Fibroblast of the aortic adventitia (primary cell): ENCODE measurements around the gene SRPX2. TPM values are rescaled to one million over a fixed set of nuclear protein-coding genes. Genes with fewer than 3 reads are reported as not detected.
"Not testable (repeated sequence)": the region's sequence is repeated elsewhere in the genome, so short reads cannot be mapped to it uniquely, and the experiment has no call there.

ENCODE experiments used
- DNase-seq: peaks from one replicate; pipeline ENCODE4 v3.0.0-alpha.2; 2010; ENCODE audit warnings: low read depth
- H3K4me3 ChIP-seq: 2 replicates; pipeline ENCODE4 v1.5.1; 2011; ENCODE audit warnings: low read depth, mild to moderate bottlenecking, control low read depth, low read length, moderate library complexity
- CTCF ChIP-seq: IDR thresholded peaks from 2 replicates; pipeline ENCODE4 v1.5.1; 2011; ENCODE audit warnings: mild to moderate bottlenecking, low read length, control low read depth, inconsistent platforms; ENCODE audit not compliant: insufficient read depth
- total RNA-seq: library from RNA; depleted of rRNA; stranded (reverse); fragments of >200 nt; gene quantifications from 2 replicates; pipeline ENCODE4 v1.2.3, GENCODE V29; 2012; ENCODE audit warnings: low replicate concordance

Gene SRPX2
- total RNA-seq, 1 donor = 26.8 TPM

GRCh38 chrX:100704581-100705203 lies 60.7 kb downstream of the SRPX2 start:
- no peak for DNase-seq
- no peak for TF ChIP-seq CTCF

GRCh38 chrX:100710816-100711215 lies 66.8 kb downstream of the SRPX2 start:
- no peak for DNase-seq
- H3K4me3 ChIP-seq = no peak overlapping the region
- no peak for TF ChIP-seq CTCF

More at GRCh38 chrX:100704581-100705203, 60.7 kb downstream of the SRPX2 start:
- no peak overlapping the region for H3K4me3 ChIP-seq

- TF ChIP-seq CTCF = no peak
- no peak overlapping the region for H3K4me3 ChIP-seq
- no peak for DNase-seq
Observed at GRCh38 chrX:100717363-100717762, 73.4 kb downstream of the SRPX2 start.

GRCh38 chrX:100719139-100719538 lies 75.1 kb downstream of the SRPX2 start:
- TF ChIP-seq CTCF = no peak
- no peak for DNase-seq
- no peak overlapping the region for H3K4me3 ChIP-seq

- H3K4me3 ChIP-seq = no peak overlapping the region
- no peak for TF ChIP-seq CTCF
- peak; percentile 2 for DNase-seq
Observed at GRCh38 chrX:100720301-100720700, 76.3 kb downstream of the SRPX2 start.

GRCh38 chrX:100721328-100721727 lies 77.3 kb downstream of the SRPX2 start:
- no peak for TF ChIP-seq CTCF
- DNase-seq = no peak
- H3K4me3 ChIP-seq = no peak overlapping the region

GRCh38 chrX:100724006-100724405 lies 80.0 kb downstream of the SRPX2 start:
- DNase-seq, H3K4me3 ChIP-seq: not testable (repeated sequence)

Other genes starting within 250 kb of the SRPX2 start
- gene PCDH19, start 233.9 kb upstream of the SRPX2 start, total RNA-seq = 0.09 TPM in 1 of 2 replicates, not detected in the other
- gene TNMD, start 59.3 kb upstream of the SRPX2 start, total RNA-seq = 0.90 TPM in 1 of 2 replicates, not detected in the other
- gene TSPAN6, start 7.4 kb upstream of the SRPX2 start, total RNA-seq = 32.5 and 46.6 TPM in 2 replicates
- gene SYTL4, start 87.9 kb downstream of the SRPX2 start, total RNA-seq = 5.1 and 38.7 TPM in 2 replicates
- 12.5 and 22.3 TPM in 2 replicates for gene CSTF2, start 176.2 kb downstream of the SRPX2 start, total RNA-seq
- not detected in 2 replicates for gene NOX1, start 230.2 kb downstream of the SRPX2 start, total RNA-seq